ENCODE data around the gene ADGRE2. TPM values are rescaled to one million over a fixed set of nuclear protein-coding genes. Genes with fewer than 3 reads are reported as not detected.
"Not testable (repeated sequence)": the region's sequence is repeated elsewhere in the genome, so short reads cannot be mapped to it uniquely, and the experiment has no call there.

The ADGRE2 gene
- total RNA-seq, 3 donors from 2014 or later (not counting 1 experiment from before 2014, with no cell fraction given): 6.1 to 37.0 (median 20.3) TPM

DNA sequence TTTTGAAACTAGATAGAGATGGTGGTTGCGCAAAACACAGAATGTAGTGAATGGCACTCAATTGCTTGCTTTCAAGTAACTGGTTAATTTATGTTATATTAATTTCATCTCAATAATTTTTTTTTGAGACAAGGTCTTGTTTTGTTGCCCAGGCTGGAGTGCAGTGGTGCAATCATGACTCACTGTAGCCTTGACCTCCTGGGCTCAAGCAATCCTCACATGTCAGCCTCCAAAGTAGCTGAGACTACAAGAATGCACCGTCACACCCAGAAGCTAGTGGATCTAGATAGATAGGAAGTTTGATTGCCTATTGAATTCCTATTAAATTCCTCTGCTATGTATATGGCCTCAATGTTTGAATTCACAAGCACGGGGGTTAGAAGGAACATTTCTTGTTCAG lies 26.4 kb upstream of the ADGRE2 start:
- Mint-ChIP-seq H3K27ac (no peak overlapping the region), H3K9me3 (no peaks in the 10 kb centered on the region), H3K36me3 (no peaks in the 10 kb centered on the region), H3K4me1 (no peaks in the 10 kb centered on the region), H3K27me3 (ENCODE audit: low read depth in 2 of 2) (peaks cover 6 to 7% of the 10 kb centered on the region in 2 donors), H3K4me3 (no peak overlapping the region)
- TF ChIP-seq CTCF (IDR thresholded peaks at IDR 0.05): no peak
- H3K36me3 ChIP-seq (ENCODE audit: control insufficient read depth, insufficient read depth, low read length): no peaks in the 10 kb centered on the region
- no peaks in the 10 kb centered on the region for H3K9me3 ChIP-seq (ENCODE audit: control insufficient read depth, insufficient read depth, low read length)
- no peaks in the 10 kb centered on the region for H3K27me3 ChIP-seq (ENCODE audit: control insufficient read depth, insufficient read depth, low read length)
- intact Hi-C loops (cut with micrococcal nuclease): loop anchor here (1.0 kb wide), 1 partner anchor 8 kb away; no protein-coding TSS in a partner anchor
- no peak for ATAC-seq
- no peak overlapping the region for H3K27ac ChIP-seq (ENCODE audit: low read length)
- WGBS (ENCODE audit: insufficient coverage): 95% methylated on average over 3 of the region's 3 CpGs
- H3K4me1 ChIP-seq (ENCODE audit: control insufficient read depth, insufficient read depth, low read length): no peaks in the 10 kb centered on the region
- no peak for DNase-seq
- no peak overlapping the region for H3K4me3 ChIP-seq (ENCODE audit: low read length)

GRCh38 chr19:14798760-14799159 lies 20.4 kb upstream of the ADGRE2 start:
- ATAC-seq: no peak
- no peak for TF ChIP-seq CTCF (IDR thresholded peaks at IDR 0.05)
- 75% methylated on average over 4 of the region's 5 CpGs for WGBS (ENCODE audit: insufficient coverage)

GRCh38 chr19:14796021-14796420 lies 17.7 kb upstream of the ADGRE2 start:
- Mint-ChIP-seq H3K36me3 (no peaks in the 10 kb centered on the region), H3K4me3 (no peak overlapping the region), H3K4me1 (no peaks in the 10 kb centered on the region), H3K27ac (no peak overlapping the region), H3K9me3 (no peaks in the 10 kb centered on the region), H3K27me3 (ENCODE audit: low read depth in 2 of 2) (peaks cover 13 to 29% of the 10 kb centered on the region in 2 donors)
- intact Hi-C loops (cut with micrococcal nuclease): no loop called here
- no peaks in the 10 kb centered on the region for H3K36me3 ChIP-seq (ENCODE audit: control insufficient read depth, insufficient read depth, low read length)
- no peaks in the 10 kb centered on the region for H3K9me3 ChIP-seq (ENCODE audit: control insufficient read depth, insufficient read depth, low read length)
- TF ChIP-seq CTCF (IDR thresholded peaks at IDR 0.05): no peak
- H3K27me3 ChIP-seq (ENCODE audit: control insufficient read depth, insufficient read depth, low read length): no peaks in the 10 kb centered on the region
- no peak overlapping the region for H3K4me3 ChIP-seq (ENCODE audit: low read length)
- no peak overlapping the region for H3K27ac ChIP-seq (ENCODE audit: low read length)
- no peak for DNase-seq
- no peak for ATAC-seq
- H3K4me1 ChIP-seq (ENCODE audit: control insufficient read depth, insufficient read depth, low read length): no peaks in the 10 kb centered on the region
- 89% methylated on average over 11 of the region's 11 CpGs for WGBS (ENCODE audit: insufficient coverage)

More at GRCh38 chr19:14798760-14799159, 20.4 kb upstream of the ADGRE2 start:
- Mint-ChIP-seq H3K9me3 (no peaks in the 10 kb centered on the region), H3K36me3 (no peaks in the 10 kb centered on the region), H3K27ac (no peak overlapping the region), H3K27me3 (ENCODE audit: low read depth in 2 of 2) (peaks cover 18 to 28% of the 10 kb centered on the region in 2 donors), H3K4me3 (no peak overlapping the region), H3K4me1 (no peaks in the 10 kb centered on the region)
- Histone ChIP-seq H3K4me3 (ENCODE audit: low read length) (no peak overlapping the region), H3K9me3 (ENCODE audit: control insufficient read depth, insufficient read depth, low read length) (no peaks in the 10 kb centered on the region), H3K27ac (ENCODE audit: low read length) (no peak overlapping the region), H3K36me3 (ENCODE audit: control insufficient read depth, insufficient read depth, low read length) (no peaks in the 10 kb centered on the region), H3K4me1 (ENCODE audit: control insufficient read depth, insufficient read depth, low read length) (no peaks in the 10 kb centered on the region), H3K27me3 (ENCODE audit: control insufficient read depth, insufficient read depth, low read length) (no peaks in the 10 kb centered on the region)
- intact Hi-C loops (cut with micrococcal nuclease): no loop called here
- no peak for DNase-seq

GRCh38 chr19:14795078-14795721 lies 16.8 kb upstream of the ADGRE2 start:
- H3K4me3 Mint-ChIP-seq: no peak overlapping the region
- no peaks in the 10 kb centered on the region for H3K27me3 ChIP-seq (ENCODE audit: control insufficient read depth, insufficient read depth, low read length)
- no peaks in the 10 kb centered on the region for H3K9me3 ChIP-seq (ENCODE audit: control insufficient read depth, insufficient read depth, low read length)
- ATAC-seq (no peak), DNase-seq (no peak)
- H3K27ac Mint-ChIP-seq: no peak overlapping the region
- peaks cover 13 to 26% of the 10 kb centered on the region in 2 donors for H3K27me3 Mint-ChIP-seq (ENCODE audit: low read depth in 2 of 2)
- 90% methylated on average over 4 of the region's 5 CpGs for WGBS (ENCODE audit: insufficient coverage)
- no peaks in the 10 kb centered on the region for H3K4me1 ChIP-seq (ENCODE audit: control insufficient read depth, insufficient read depth, low read length)
- H3K27ac ChIP-seq (ENCODE audit: low read length): no peak overlapping the region
- H3K4me1 Mint-ChIP-seq: no peaks in the 10 kb centered on the region
- intact Hi-C loops (cut with micrococcal nuclease): no loop called here
- H3K4me3 ChIP-seq (ENCODE audit: low read length): no peak overlapping the region
- H3K36me3 Mint-ChIP-seq: no peaks in the 10 kb centered on the region
- no peaks in the 10 kb centered on the region for H3K36me3 ChIP-seq (ENCODE audit: control insufficient read depth, insufficient read depth, low read length)
- no peaks in the 10 kb centered on the region for H3K9me3 Mint-ChIP-seq
- no peak for TF ChIP-seq CTCF (IDR thresholded peaks at IDR 0.05)

DNA sequence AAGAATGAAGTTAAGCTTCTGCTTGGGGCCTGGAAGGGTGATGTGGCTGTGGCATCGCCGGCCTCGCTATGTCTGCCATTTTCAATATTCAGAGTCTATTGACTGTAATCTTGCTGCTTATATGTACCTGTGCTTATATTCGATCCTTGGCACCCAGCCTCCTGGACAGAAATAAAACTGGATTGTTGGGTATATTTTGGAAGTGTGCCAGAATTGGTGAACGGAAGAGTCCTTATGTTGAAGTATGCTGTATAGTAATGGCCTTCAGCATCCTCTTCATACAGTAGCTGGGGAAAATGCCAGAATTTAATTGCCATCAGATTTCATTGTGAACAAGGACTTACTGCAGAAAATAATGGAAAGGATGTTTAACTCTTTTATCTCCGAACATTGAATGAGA lies 13.9 kb upstream of the ADGRE2 start:
- intact Hi-C loops (cut with micrococcal nuclease): not testable (repeated sequence)

More for the DNA sequence above, 13.9 kb upstream of the ADGRE2 start:
- not testable (repeated sequence) for H3K4me3 Mint-ChIP-seq; H3K36me3 Mint-ChIP-seq; H3K27ac ChIP-seq (ENCODE audit: low read length); H3K27ac Mint-ChIP-seq; H3K4me3 ChIP-seq (ENCODE audit: low read length); H3K36me3 ChIP-seq (ENCODE audit: control insufficient read depth, insufficient read depth, low read length); H3K9me3 Mint-ChIP-seq; H3K27me3 ChIP-seq (ENCODE audit: control insufficient read depth, insufficient read depth, low read length); DNase-seq; H3K4me1 Mint-ChIP-seq; H3K4me1 ChIP-seq (ENCODE audit: control insufficient read depth, insufficient read depth, low read length); ATAC-seq; H3K27me3 Mint-ChIP-seq (ENCODE audit: low read depth in 2 of 2); H3K9me3 ChIP-seq (ENCODE audit: control insufficient read depth, insufficient read depth, low read length)
- WGBS (ENCODE audit: insufficient coverage): 95% methylated on average over 5 of the region's 6 CpGs

All from natural killer cell (primary cell).